Activated CD8-positive, alpha-beta memory T cell treated with anti-CD3 and anti-CD28 coated beads, Interleukin-2, amount 50 U/mL, for 4 hours (primary cell): ENCODE results near the gene SAG.

Experiments
- DNase-seq: peaks from one replicate; pipeline ENCODE4 v3.0.0-alpha.2; 2020

The SAG gene

GRCh38 chr2:233289648-233290047 is 18.0 kb upstream of the SAG start:
- DNase-seq = no peak

GRCh38 chr2:233290051-233290845 is 17.4 kb upstream of the SAG start:
- DNase-seq = no peak

GRCh38 chr2:233295891-233296290 is 11.7 kb upstream of the SAG start:
- DNase-seq = no peak

GRCh38 chr2:233297076-233297475 is 10.5 kb upstream of the SAG start:
- no peak for DNase-seq

GRCh38 chr2:233300401-233300800 is 7.2 kb upstream of the SAG start:
- no peak for DNase-seq

GRCh38 chr2:233301248-233301647 is 6.4 kb upstream of the SAG start:
- DNase-seq = no peak

- DNase-seq = no peak
Measured at GRCh38 chr2:233301811-233302210, 5.8 kb upstream of the SAG start.

- no peak for DNase-seq
Measured at GRCh38 chr2:233303252-233303651, 4.4 kb upstream of the SAG start.

- no peak for DNase-seq
Measured at GRCh38 chr2:233311241-233311926, 3.8 kb downstream of the SAG start.

- no peak for DNase-seq
Measured at GRCh38 chr2:233312874-233313273, 5.3 kb downstream of the SAG start.

GRCh38 chr2:233314180-233314925 is 6.7 kb downstream of the SAG start:
- no peak for DNase-seq

- no peak for DNase-seq
Measured at GRCh38 chr2:233317196-233317943, 9.8 kb downstream of the SAG start.

GRCh38 chr2:233319256-233319655 is 11.6 kb downstream of the SAG start:
- DNase-seq = no peak

GRCh38 chr2:233320470-233320869 is 12.9 kb downstream of the SAG start:
- DNase-seq = no peak

- no peak for DNase-seq
Measured at GRCh38 chr2:233321166-233321565, 13.6 kb downstream of the SAG start.

GRCh38 chr2:233323851-233324250 is 16.2 kb downstream of the SAG start:
- DNase-seq = no peak

- DNase-seq = no peak
Measured at GRCh38 chr2:233325256-233325655, 17.6 kb downstream of the SAG start.

GRCh38 chr2:233325814-233326213 is 18.2 kb downstream of the SAG start:
- DNase-seq = no peak

GRCh38 chr2:233326500-233326899 is 18.9 kb downstream of the SAG start:
- no peak for DNase-seq

GRCh38 chr2:233328922-233329321 is 21.3 kb downstream of the SAG start:
- no peak for DNase-seq

- no peak for DNase-seq
Measured at GRCh38 chr2:233329489-233330135, 22.0 kb downstream of the SAG start.

GRCh38 chr2:233331536-233331935 is 23.9 kb downstream of the SAG start:
- peak; percentile 66 for DNase-seq

GRCh38 chr2:233332125-233332524 is 24.5 kb downstream of the SAG start:
- no peak for DNase-seq
